OCI-LY1 (cell line): ENCODE measurements around the gene MAP9.

Source experiments
- CTCF ChIP-seq: fragments of 200-600 bp; sonication (generic), shearing (Covaris generic); IDR thresholded peaks from 2 replicates; pipeline ENCODE4 v1.5.1; 2017; ENCODE audit warnings: mild to moderate bottlenecking, antibody characterized with exemption, low read length, moderate library complexity, mixed read lengths
- EZH2 ChIP-seq: fragments of 200-600 bp; sonication (generic), shearing (Covaris generic); IDR thresholded peaks from 2 replicates; pipeline ENCODE4 v1.8.0; 2017; ENCODE audit warnings: borderline replicate concordance, mixed run types, mild to moderate bottlenecking, antibody characterized with exemption, low read length, moderate library complexity, mixed read lengths

- TF ChIP-seq CTCF = no peak
- TF ChIP-seq EZH2 = no peak
Observed at GRCh38 chr4:155339588-155339987, 37.2 kb downstream of the MAP9 start.
